BJ (cell line): ENCODE data around the gene ROMO1. TPM values are rescaled to one million over a fixed set of nuclear protein-coding genes. Genes with fewer than 3 reads are reported as not detected.

Experiments
- polyA plus RNA-seq: library from polyadenylated mRNA; depleted of rRNA; stranded (reverse); fragments of >200 nt; gene quantifications from 2 replicates; pipeline ENCODE4 v1.2.3, GENCODE V29; 2011; rRNA removed

The ROMO1 gene
- polyA plus RNA-seq, 1 experiment, result 399 TPM

Other genes with a start within 250 kb of the ROMO1 start
- 6.6 and 7.9 TPM in 2 replicates for gene CEP250, start 243.8 kb upstream of the ROMO1 start, polyA plus RNA-seq
- gene C20orf173, start 169.8 kb upstream of the ROMO1 start, polyA plus RNA-seq, result not detected in 2 replicates
- gene ERGIC3, start 157.3 kb upstream of the ROMO1 start, polyA plus RNA-seq, result 567 and 917 TPM in 2 replicates
- 8.3 and 11.4 TPM in 2 replicates for gene SPAG4, start 83.6 kb upstream of the ROMO1 start, polyA plus RNA-seq
- 134 and 217 TPM in 2 replicates for gene CPNE1, start 34.5 kb upstream of the ROMO1 start, polyA plus RNA-seq
- gene RBM12, start 34.5 kb upstream of the ROMO1 start, polyA plus RNA-seq, result 54.4 and 60.2 TPM in 2 replicates
- 40.9 and 45.6 TPM in 2 replicates for gene NFS1, start 53 bp upstream of the ROMO1 start, polyA plus RNA-seq
- gene RBM39, start 42.9 kb downstream of the ROMO1 start, polyA plus RNA-seq, result 63.5 and 107 TPM in 2 replicates
- gene PHF20, start 72.6 kb downstream of the ROMO1 start, polyA plus RNA-seq, result 23.5 and 24.9 TPM in 2 replicates